WTC11 (cell line): ENCODE measurements around the gene KCNG4.

Source experiments
- CTCF ChIP-seq: fragments of 200-600 bp; IDR thresholded peaks from 2 replicates; pipeline ENCODE4 v1.8.0; 2022; ENCODE audit warnings: antibody characterized with exemption
- E2F5 ChIP-seq: sonication (generic); formaldehyde crosslinking; IDR thresholded peaks from 2 replicates; pipeline ENCODE4 v1.8.1; 2022; ENCODE audit warnings: mild to moderate bottlenecking, moderate library complexity, missing genetic modification reagents
- NFYB ChIP-seq: sonication (generic); formaldehyde crosslinking; conservative IDR thresholded peaks from 2 replicates; pipeline ENCODE4 v1.8.0; 2022; ENCODE audit warnings: low read depth, missing genetic modification reagents
- NR1H2 ChIP-seq: sonication (generic); formaldehyde crosslinking; IDR thresholded peaks from 2 replicates; pipeline ENCODE4 v1.9.0; 2021; ENCODE audit warnings: mild to moderate bottlenecking, moderate library complexity, missing genetic modification reagents
- NR2C2 ChIP-seq: sonication (generic); formaldehyde crosslinking; IDR thresholded peaks from 2 replicates; pipeline ENCODE4 v1.8.0; 2022; ENCODE audit warnings: mild to moderate bottlenecking, missing genetic modification reagents
- ZBTB21 ChIP-seq: sonication (generic); formaldehyde crosslinking; IDR thresholded peaks from 2 replicates; pipeline ENCODE4 v1.8.1; 2023; ENCODE audit warnings: mild to moderate bottlenecking, missing genetic modification reagents, borderline replicate concordance
- ZNF512 ChIP-seq: sonication (generic); formaldehyde crosslinking; IDR thresholded peaks from 2 replicates; pipeline ENCODE4 v1.8.1; 2022; ENCODE audit warnings: missing genetic modification reagents, borderline replicate concordance

- TF ChIP-seq CTCF: no peak
- no peak for TF ChIP-seq ZBTB21 (CRISPR knock-in tag)
- no peak for TF ChIP-seq NR1H2 (CRISPR knock-in tag)
- no peak for TF ChIP-seq ZNF512 (CRISPR knock-in tag)
- TF ChIP-seq NFYB: no peak
- no peak for TF ChIP-seq E2F5
- no peak for TF ChIP-seq NR2C2 (CRISPR knock-in tag)
Observed at GRCh38 chr16:84196727-84197394, 43.0 kb downstream of the KCNG4 start.
